ENCODE data around the gene CWH43.
"Not testable (repeated sequence)": the region's sequence is repeated elsewhere in the genome, so short reads cannot be mapped to it uniquely, and the experiment has no call there.

The CWH43 gene

DNA sequence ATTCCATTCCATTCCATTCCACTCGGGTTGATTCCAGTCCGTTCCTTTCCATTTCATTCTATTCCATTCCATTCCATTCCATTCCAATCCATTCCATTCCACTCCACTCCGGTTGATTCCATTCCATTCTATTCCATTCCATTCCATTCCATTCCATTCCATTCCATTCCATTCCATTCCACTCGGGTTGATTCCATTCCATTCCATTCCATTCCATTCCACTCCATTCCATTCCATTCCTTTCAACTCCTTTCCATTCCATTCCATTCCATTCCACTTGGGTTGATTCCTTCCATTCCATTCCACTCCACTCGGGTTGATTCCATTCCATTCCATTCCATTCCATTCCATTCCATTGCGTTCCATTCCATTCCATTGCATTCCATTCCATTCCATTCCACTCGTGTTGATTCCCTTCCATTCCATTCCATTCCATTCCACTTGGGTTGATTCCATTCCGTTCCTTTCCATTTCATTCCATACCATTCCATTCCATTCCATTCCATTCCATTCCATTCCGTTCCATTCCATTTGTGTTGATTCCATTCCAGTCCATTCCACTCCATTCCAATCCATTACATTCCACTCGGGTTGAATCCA lies 123.6 kb downstream of the CWH43 start:
- not testable (repeated sequence) for H3K27ac ChIP-seq

- H3K27ac ChIP-seq: not testable (repeated sequence)
Observed at GRCh38 chr4:49110579-49110978, 124.5 kb downstream of the CWH43 start.

All from C4-2B (cell line).